GM12878 (cell line): ENCODE measurements around the gene PDE3B. TPM values are rescaled to one million over a fixed set of nuclear protein-coding genes. Genes with fewer than 3 reads are reported as not detected.

ENCODE experiments used
- ATAC-seq: fragments of 200-7000 bp; cut with Tn5 transposase; 3 replicates; pipeline ENCODE4 v1.9.1; 2020; ENCODE audit warnings: mild to moderate bottlenecking, moderate library complexity
- BruUV-seq: library from RNA; stranded (reverse); fragments of 400-500 nt; replicated peaks from 2 replicates; lab custom pipeline; 2021; lab: Mats Ljungman, UMichigan
- CTCF ChIA-PET: fragments of 300-600 bp; sonication (Branson Sonifier 250); formaldehyde crosslinking; extraction: SDS; loops from one replicate; lab custom pipeline; 2021; ENCODE audit warnings: inconsistent platforms; lab: Yijun Ruan, JAX
- POLR2A ChIA-PET: fragments of 350-600 bp; formaldehyde crosslinking; extraction: SDS; loops from one replicate; lab custom pipeline; 2021; ENCODE audit warnings: inconsistent platforms; lab: Charles Lee
- RAD21 ChIA-PET: fragments of 300-600 bp; sonication (Branson Sonifier 250); formaldehyde crosslinking; loops from one replicate; lab custom pipeline; 2023; ENCODE audit warnings: antibody characterized with exemption; ENCODE audit not compliant: unreplicated experiment; lab: Charles Lee
- SMC1A ChIA-PET: fragments of 300-600 bp; sonication (Branson Sonifier 250); formaldehyde crosslinking; loops from one replicate; lab custom pipeline; 2023; ENCODE audit not compliant: unreplicated experiment, uncharacterized antibody; lab: Charles Lee
- DNase-seq: peaks from one replicate; pipeline ENCODE4 v3.0.0-alpha.2; 2011; ENCODE audit warnings: low read depth, low spot score
- FAIRE-seq: peaks from 3 replicates; lab custom pipeline; 2011; peaks lifted over from hg19 to GRCh38; lab: Jason Lieb, UNC
- H2AFZ ChIP-seq: 2 replicates; pipeline ENCODE4 v1.6.0; 2011; ENCODE audit warnings: low read depth, low read length, control low read depth; ENCODE audit not compliant: control insufficient read depth
- H3K27ac ChIP-seq: 2 replicates; pipeline ENCODE4 v1.5.1; 2011; ENCODE audit warnings: control low read depth; ENCODE audit not compliant: control insufficient read depth, insufficient read depth
- H3K27me3 ChIP-seq, 2 experiments: replicated peaks in 1 of 2; 2 replicates each; pipeline versions ENCODE4 v1.6.0 to v1.6.1; 2011; ENCODE audit warnings: low read length in 1 of 2; ENCODE audit not compliant: control insufficient read depth in 2 of 2, insufficient read depth in 2 of 2
- H3K36me3 ChIP-seq, 2 experiments: 2 replicates each; pipeline ENCODE4 v1.5.1; 2011; ENCODE audit warnings: low read length in 1 of 2; ENCODE audit not compliant: control insufficient read depth in 2 of 2, insufficient read depth in 2 of 2
- H3K4me1 ChIP-seq: 2 replicates; pipeline ENCODE4 v1.6.1; 2011; ENCODE audit warnings: mild to moderate bottlenecking, low read length, moderate library complexity, mixed read lengths; ENCODE audit not compliant: control insufficient read depth, insufficient read depth
- H3K4me2 ChIP-seq: 2 replicates; pipeline ENCODE4 v1.6.0; 2011; ENCODE audit warnings: control low read depth; ENCODE audit not compliant: control insufficient read depth, insufficient read depth
- H3K4me3 ChIP-seq: fragments of 200-600 bp; sonication (generic); 2 replicates; pipeline ENCODE4 v1.5.1; 2016
- H3K79me2 ChIP-seq: 2 replicates; pipeline ENCODE4 v1.6.0; 2011; ENCODE audit warnings: low read length; ENCODE audit not compliant: control insufficient read depth, insufficient read depth
- H3K9ac ChIP-seq: 2 replicates; pipeline ENCODE4 v1.8.0; 2011; ENCODE audit warnings: low read length, control low read depth, mixed read lengths; ENCODE audit not compliant: control insufficient read depth, insufficient read depth
- H3K9me3 ChIP-seq: replicated peaks from 3 replicates; pipeline ENCODE4 v1.5.1; 2011; ENCODE audit warnings: mild to moderate bottlenecking, low read length; ENCODE audit not compliant: control insufficient read depth, insufficient read depth
- H4K20me1 ChIP-seq: 2 replicates; pipeline ENCODE4 v1.6.0; 2011; ENCODE audit not compliant: control insufficient read depth, insufficient read depth
- MEF2B ChIP-seq: fragments of 450-650 bp; IDR thresholded peaks from 2 replicates; pipeline ENCODE4 v1.6.1; 2018; ENCODE audit warnings: mild to moderate bottlenecking, moderate library complexity; ENCODE audit not compliant: partially characterized antibody, poor library complexity, severe bottlenecking
- STAT3 ChIP-seq: IDR thresholded peaks from 2 replicates; pipeline ENCODE4 v1.6.1; 2011; ENCODE audit warnings: low read depth, low read length, improper control_type of control experiment
- WGBS: methylation state at CpG from one replicate; pipeline ENCODE4 v1.1.6; 2016; ENCODE audit warnings: low lambda C conversion rate; ENCODE audit not compliant: insufficient replicate concordance, insufficient coverage; ENCODE audit errors: missing lambda C conversion rate; 5-methylcytosine and 5-hydroxymethylcytosine counted together
- in situ Hi-C: fragments of 300-500 bp; cut with MboI; formaldehyde crosslinking; loops from 9 replicates; pipeline ENCODE4 v1.14.3; 2018; ENCODE audit warnings: mixed read lengths
- intact Hi-C: fragments of 100-400 bp; cut with micrococcal nuclease; formaldehyde crosslinking; loops from one replicate; pipeline ENCODE4 v1.14.2; 2022; ENCODE audit not compliant: unreplicated experiment
- polyA plus RNA-seq, 11 experiments: library from polyadenylated mRNA; depleted of rRNA in 4 of 11; unstranded in 6 of 11; stranded (reverse) in 5 of 11; fragments of >200 nt; fragmentation: Nextera tagmentation in 4 of 11; fragmentation: Illumina TruSeq in 1 of 11; extraction: Ambion mirVana in 4 of 11; extraction: Trizol in 1 of 11; gene quantifications; 1 replicate in 1 of 11; 2 replicates in 10 of 11; pipeline versions ENCODE4 v1.2.1 to v1.2.3, GENCODE V29; 2011 to 2016; ENCODE audit warnings: inconsistent platforms in 2 of 11, missing spikeins in 2 of 11, low read depth in 1 of 11
- total RNA-seq, 4 experiments: library from RNA; depleted of rRNA in 3 of 4; stranded (reverse); fragments of >200 nt in 3 of 4; fragmentation: Illumina TruSeq in 1 of 4; extraction: Trizol in 1 of 4; gene quantifications; 2 replicates each; pipeline versions ENCODE4 v1.2.1 to v1.2.3, GENCODE V29; 2013 to 2021
- TF ChIP-seq, protein P1 (sequence below): IDR thresholded peaks from 2 replicates; pipeline ENCODE4 v1.6.1; 2012; ENCODE audit warnings: improper control_type of control experiment, low read depth, low read length; ENCODE audit not compliant: insufficient replicate concordance
- TF ChIP-seq, protein P2 (sequence below), 3 experiments: IDR thresholded peaks in 2 of 3; conservative IDR thresholded peaks in 1 of 3; 2 replicates each; pipeline ENCODE4 v1.5.1; 2011; ENCODE audit warnings: low read depth in 3 of 3, low read length in 3 of 3, mild to moderate bottlenecking in 3 of 3, control low read depth in 2 of 3, moderate library complexity in 2 of 3, inconsistent platforms in 1 of 3, mixed read lengths in 1 of 3; ENCODE audit not compliant: control insufficient read depth in 2 of 3, insufficient read depth in 1 of 3; ENCODE audit errors: extremely low read depth in 1 of 3

Gene PDE3B
- total and polyA plus RNA-seq, 10 of the 15 experiments (the other 5 are each of a cell fraction or from before 2014, with no cell fraction given) = 0.04 to 3.1 (median 1.9) TPM

DNA sequence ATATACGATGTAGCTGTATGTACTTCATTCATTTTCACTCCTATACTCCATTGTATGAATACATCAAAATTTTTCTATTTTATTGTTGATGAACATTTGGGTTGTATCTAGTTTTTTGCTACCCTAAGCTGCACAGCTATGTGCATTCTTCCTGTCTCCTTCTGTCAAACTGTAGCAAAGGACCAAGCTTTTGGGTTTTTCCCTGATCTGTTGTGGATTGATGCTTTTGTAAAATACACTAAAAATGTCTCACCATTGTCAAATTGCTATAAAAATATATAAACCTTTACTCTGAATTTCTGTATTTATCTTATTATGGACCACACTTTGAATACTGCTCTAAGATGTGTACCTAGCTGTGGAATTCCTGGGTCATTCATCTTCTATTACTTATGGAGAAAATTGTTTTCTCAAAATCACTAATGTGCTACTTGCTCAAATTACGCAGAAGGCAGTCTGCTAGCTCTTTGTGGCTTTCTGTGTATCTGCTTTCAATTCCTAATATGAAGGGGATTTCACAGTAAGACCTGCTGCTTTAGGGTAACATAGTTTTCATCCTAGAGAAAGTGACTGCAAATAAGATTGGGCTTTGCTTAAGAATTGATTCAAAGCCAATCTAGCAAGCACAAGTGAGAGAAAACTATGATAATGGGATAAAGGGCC is 125.1 kb downstream of the PDE3B start (continued):
- TF ChIP-seq, protein P1, sequence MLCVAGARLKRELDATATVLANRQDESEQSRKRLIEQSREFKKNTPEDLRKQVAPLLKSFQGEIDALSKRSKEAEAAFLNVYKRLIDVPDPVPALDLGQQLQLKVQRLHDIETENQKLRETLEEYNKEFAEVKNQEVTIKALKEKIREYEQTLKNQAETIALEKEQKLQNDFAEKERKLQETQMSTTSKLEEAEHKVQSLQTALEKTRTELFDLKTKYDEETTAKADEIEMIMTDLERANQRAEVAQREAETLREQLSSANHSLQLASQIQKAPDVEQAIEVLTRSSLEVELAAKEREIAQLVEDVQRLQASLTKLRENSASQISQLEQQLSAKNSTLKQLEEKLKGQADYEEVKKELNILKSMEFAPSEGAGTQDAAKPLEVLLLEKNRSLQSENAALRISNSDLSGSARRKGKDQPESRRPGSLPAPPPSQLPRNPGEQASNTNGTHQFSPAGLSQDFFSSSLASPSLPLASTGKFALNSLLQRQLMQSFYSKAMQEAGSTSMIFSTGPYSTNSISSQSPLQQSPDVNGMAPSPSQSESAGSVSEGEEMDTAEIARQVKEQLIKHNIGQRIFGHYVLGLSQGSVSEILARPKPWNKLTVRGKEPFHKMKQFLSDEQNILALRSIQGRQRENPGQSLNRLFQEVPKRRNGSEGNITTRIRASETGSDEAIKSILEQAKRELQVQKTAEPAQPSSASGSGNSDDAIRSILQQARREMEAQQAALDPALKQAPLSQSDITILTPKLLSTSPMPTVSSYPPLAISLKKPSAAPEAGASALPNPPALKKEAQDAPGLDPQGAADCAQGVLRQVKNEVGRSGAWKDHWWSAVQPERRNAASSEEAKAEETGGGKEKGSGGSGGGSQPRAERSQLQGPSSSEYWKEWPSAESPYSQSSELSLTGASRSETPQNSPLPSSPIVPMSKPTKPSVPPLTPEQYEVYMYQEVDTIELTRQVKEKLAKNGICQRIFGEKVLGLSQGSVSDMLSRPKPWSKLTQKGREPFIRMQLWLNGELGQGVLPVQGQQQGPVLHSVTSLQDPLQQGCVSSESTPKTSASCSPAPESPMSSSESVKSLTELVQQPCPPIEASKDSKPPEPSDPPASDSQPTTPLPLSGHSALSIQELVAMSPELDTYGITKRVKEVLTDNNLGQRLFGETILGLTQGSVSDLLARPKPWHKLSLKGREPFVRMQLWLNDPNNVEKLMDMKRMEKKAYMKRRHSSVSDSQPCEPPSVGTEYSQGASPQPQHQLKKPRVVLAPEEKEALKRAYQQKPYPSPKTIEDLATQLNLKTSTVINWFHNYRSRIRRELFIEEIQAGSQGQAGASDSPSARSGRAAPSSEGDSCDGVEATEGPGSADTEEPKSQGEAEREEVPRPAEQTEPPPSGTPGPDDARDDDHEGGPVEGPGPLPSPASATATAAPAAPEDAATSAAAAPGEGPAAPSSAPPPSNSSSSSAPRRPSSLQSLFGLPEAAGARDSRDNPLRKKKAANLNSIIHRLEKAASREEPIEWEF = no peak

GRCh38 chr11:14773755-14774154 is 130.2 kb downstream of the PDE3B start:
- CTCF ChIA-PET = interaction anchor here (1.3 kb wide), 1 partner anchor 134 kb away, joined by 5 read pairs; no protein-coding TSS in a partner anchor
- Histone ChIP-seq H2AFZ (no peak overlapping the region), H3K4me3 (no peak overlapping the region), H3K9ac (no peak overlapping the region)
- in situ Hi-C loops = loop anchor here (25.0 kb wide), 1 partner anchor 236 kb away; no protein-coding TSS in a partner anchor
- intact Hi-C loops = loop anchor here (5.0 kb wide), 1 partner anchor 134 kb away; no protein-coding TSS in a partner anchor
- TF ChIP-seq MEF2B (no peak), STAT3 (no peak)
- TF ChIP-seq, protein P2, sequence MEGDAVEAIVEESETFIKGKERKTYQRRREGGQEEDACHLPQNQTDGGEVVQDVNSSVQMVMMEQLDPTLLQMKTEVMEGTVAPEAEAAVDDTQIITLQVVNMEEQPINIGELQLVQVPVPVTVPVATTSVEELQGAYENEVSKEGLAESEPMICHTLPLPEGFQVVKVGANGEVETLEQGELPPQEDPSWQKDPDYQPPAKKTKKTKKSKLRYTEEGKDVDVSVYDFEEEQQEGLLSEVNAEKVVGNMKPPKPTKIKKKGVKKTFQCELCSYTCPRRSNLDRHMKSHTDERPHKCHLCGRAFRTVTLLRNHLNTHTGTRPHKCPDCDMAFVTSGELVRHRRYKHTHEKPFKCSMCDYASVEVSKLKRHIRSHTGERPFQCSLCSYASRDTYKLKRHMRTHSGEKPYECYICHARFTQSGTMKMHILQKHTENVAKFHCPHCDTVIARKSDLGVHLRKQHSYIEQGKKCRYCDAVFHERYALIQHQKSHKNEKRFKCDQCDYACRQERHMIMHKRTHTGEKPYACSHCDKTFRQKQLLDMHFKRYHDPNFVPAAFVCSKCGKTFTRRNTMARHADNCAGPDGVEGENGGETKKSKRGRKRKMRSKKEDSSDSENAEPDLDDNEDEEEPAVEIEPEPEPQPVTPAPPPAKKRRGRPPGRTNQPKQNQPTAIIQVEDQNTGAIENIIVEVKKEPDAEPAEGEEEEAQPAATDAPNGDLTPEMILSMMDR (IDR thresholded peaks at IDR 0.05 in 2 of 3, conservative IDR thresholded peaks at IDR 0.05 in 1 of 3; ENCODE audit: control insufficient read depth in 2 of 3, extremely low read depth in 1 of 3, insufficient read depth in 1 of 3, low read depth in 3 of 3, low read length in 3 of 3) = peak in 2 of 3 experiments; percentile 8 to 11; a peak in 1 of 6 replicates
- TF ChIP-seq, all 136 proteins: peak for 1
- no peaks in the 10 kb centered on the region; the same call in 2 of the 3 replicates for H3K9me3 ChIP-seq
- POLR2A ChIA-PET = no interaction called here
- no peaks in the 10 kb centered on the region for H3K27me3 ChIP-seq
- H3K4me2 ChIP-seq = no peak overlapping the region
- no peaks in the 10 kb centered on the region for H3K79me2 ChIP-seq
- RAD21 ChIA-PET = interaction anchor here (0.7 kb wide), 1 partner anchor 465 kb away, joined by 3 read pairs; no protein-coding TSS in a partner anchor
- H3K27ac ChIP-seq = no peak overlapping the region
- no peaks in the 10 kb centered on the region for H4K20me1 ChIP-seq
- 53% methylated on average over 1 of the region's 1 CpG for WGBS
- FAIRE-seq (no peak), DNase-seq (no peak), ATAC-seq (no peak)
- no peaks in the 10 kb centered on the region for H3K36me3 ChIP-seq
- H3K4me1 ChIP-seq = 0 out of 2 replicates have a peak, but pooled peaks cover 2% of the 10 kb centered on the region
- BruUV-seq = no TSS peak
- SMC1A ChIA-PET = interaction anchor here (1.3 kb wide), 1 partner anchor 10 kb away, joined by 3 read pairs; no protein-coding TSS in a partner anchor
